GM10248 (cell line): ENCODE data around the gene CNNM2.

Experiments
- CTCF ChIA-PET: fragments of 300-600 bp; sonication (Branson Sonifier 250); formaldehyde crosslinking; extraction: SDS; loops from one replicate; lab custom pipeline; 2021; ENCODE audit warnings: antibody characterized with exemption; lab: Yijun Ruan, JAX
- POLR2A ChIA-PET: fragments of 350-650 bp; sonication (Branson Sonifier 250); formaldehyde crosslinking; extraction: SDS; loops from one replicate; lab custom pipeline; 2020; ENCODE audit warnings: antibody characterized with exemption; lab: Yijun Ruan, JAX
- DNase-seq: peaks from one replicate; pipeline ENCODE4 v3.0.0; 2012; ENCODE audit errors: extremely low spot score
- TF ChIP-seq, protein P1 (sequence below): IDR thresholded peaks from 2 replicates; pipeline ENCODE4 v1.5.1; 2012; ENCODE audit warnings: mild to moderate bottlenecking, low read depth; ENCODE audit errors: extremely low read depth, missing control alignments, control extremely low read depth

The CNNM2 gene

DNA sequence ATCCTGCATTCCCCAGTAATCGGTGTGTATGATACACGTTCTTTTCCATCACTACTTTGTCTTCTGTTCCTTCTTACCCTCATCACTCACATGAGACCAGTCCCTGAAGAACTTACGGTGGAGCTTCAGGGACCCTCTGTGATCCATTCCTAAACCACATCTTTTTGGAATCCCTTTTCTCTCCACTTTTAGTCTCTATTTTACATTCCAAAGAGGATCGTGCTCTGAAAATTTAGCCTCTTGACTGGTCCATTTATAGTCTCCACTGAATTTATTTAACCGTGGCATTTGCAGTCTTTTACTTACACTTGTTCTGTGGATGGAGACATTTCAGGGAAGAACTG is 165.9 kb downstream of the CNNM2 start:
- ChIA-PET POLR2A (no interaction called here), CTCF (interaction anchor here (2.2 kb wide), 1 partner anchor 160 kb away, joined by 8 read pairs; no protein-coding TSS in a partner anchor)
- no peak for DNase-seq
- TF ChIP-seq, protein P1, sequence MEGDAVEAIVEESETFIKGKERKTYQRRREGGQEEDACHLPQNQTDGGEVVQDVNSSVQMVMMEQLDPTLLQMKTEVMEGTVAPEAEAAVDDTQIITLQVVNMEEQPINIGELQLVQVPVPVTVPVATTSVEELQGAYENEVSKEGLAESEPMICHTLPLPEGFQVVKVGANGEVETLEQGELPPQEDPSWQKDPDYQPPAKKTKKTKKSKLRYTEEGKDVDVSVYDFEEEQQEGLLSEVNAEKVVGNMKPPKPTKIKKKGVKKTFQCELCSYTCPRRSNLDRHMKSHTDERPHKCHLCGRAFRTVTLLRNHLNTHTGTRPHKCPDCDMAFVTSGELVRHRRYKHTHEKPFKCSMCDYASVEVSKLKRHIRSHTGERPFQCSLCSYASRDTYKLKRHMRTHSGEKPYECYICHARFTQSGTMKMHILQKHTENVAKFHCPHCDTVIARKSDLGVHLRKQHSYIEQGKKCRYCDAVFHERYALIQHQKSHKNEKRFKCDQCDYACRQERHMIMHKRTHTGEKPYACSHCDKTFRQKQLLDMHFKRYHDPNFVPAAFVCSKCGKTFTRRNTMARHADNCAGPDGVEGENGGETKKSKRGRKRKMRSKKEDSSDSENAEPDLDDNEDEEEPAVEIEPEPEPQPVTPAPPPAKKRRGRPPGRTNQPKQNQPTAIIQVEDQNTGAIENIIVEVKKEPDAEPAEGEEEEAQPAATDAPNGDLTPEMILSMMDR, result no peak

- no peak for DNase-seq
- ChIA-PET POLR2A (no interaction called here), CTCF (interaction anchor here (1.0 to 1.9 kb wide), 5 partner anchors 8 to 348 kb away, joined by 3 to 4 read pairs (median 4); no protein-coding TSS in a partner anchor)
- TF ChIP-seq, protein P1, result no peak
Observed at GRCh38 chr10:103086261-103086660, 168.2 kb downstream of the CNNM2 start.

DNA sequence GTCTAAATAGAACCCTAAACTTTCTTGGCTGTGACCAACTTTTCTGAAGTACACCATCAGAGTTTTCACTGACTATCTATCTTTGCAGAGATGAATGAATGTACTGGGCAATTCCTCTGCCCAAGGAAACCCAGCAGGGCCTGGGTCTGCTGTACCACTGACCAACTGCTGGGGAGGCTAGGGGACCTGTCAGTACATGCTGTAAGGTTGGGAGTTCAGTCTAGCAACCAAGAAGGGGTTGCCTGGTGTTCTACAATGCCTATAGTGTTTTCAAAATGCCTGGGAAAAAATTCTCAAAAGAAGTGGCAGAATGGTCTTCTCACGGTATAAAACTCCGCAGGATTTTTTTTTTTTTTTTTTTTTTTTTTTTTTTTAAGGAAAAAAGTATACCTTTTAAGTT is 168.7 kb downstream of the CNNM2 start:
- DNase-seq, result no peak
- ChIA-PET POLR2A (interaction anchor here (0.7 kb wide), 1 partner anchor 12 kb away, joined by 3 read pairs; no protein-coding TSS in a partner anchor), CTCF (interaction anchor here (1.0 to 1.9 kb wide), 6 partner anchors 9 to 348 kb away, joined by 3 to 4 read pairs (median 4); no protein-coding TSS in a partner anchor)
- TF ChIP-seq, protein P1, result peak; percentile 5

DNA sequence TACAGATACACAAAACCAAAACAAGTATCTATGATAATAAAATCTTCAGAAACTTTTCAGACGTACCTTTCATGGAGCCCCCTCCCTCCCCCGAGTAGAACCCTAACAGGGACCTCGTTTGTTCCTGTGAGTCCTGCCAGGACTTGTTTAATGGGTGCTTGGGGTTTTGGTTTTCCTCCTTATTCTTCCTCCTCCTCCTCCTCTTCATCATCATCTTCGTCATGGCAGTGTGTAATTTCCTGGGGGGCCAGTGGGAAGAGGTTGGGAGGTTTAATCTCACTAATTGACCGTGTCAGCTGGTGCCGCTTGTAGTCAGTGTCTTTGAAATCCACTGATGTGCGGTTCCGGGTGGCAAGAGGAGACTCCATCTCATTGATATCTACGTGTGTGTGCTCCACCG is 171.4 kb downstream of the CNNM2 start:
- TF ChIP-seq, protein P1, result no peak
- POLR2A ChIA-PET, result no interaction called here
- DNase-seq, result no peak
- CTCF ChIA-PET, result no interaction called here

- POLR2A ChIA-PET, result no interaction called here
- no peak for DNase-seq
- CTCF ChIA-PET, result interaction anchor here (1.2 to 1.8 kb wide), 2 partner anchors 8 to 13 kb away, joined by 3 to 4 read pairs; no protein-coding TSS in a partner anchor
- TF ChIP-seq, protein P1, result no peak
Observed at GRCh38 chr10:103090911-103091310, 172.8 kb downstream of the CNNM2 start.

DNA sequence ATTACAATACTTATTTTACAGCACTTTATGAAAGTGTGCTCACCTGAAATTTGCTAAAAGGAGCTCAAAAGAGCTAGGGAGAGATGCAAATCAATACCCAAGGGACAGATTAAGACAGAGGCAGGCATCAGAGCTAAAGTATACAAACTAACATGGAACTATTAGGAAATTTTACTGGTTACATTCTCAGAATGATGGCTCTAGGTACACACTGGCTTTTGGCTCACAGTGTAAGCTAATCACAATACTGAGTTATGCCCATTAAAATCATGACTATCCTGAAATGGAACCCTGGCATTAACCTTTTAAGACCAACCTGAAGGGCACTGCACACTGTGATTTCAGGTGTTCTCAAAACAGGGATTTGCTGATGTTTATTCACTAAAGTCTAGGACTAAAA is 176.9 kb downstream of the CNNM2 start:
- DNase-seq, result no peak
- TF ChIP-seq, protein P1, result no peak
- ChIA-PET POLR2A (no interaction called here), CTCF (interaction anchor here (1.0 to 1.9 kb wide), 5 partner anchors 10 to 260 kb away, joined by 3 to 6 read pairs (median 4); partner anchors contain the start of gene CNNM2)
